HCT116 (cell line): ENCODE results near the gene GHRHR. TPM values are rescaled to one million over a fixed set of nuclear protein-coding genes. Genes with fewer than 3 reads are reported as not detected.

Experiments used
- ATAC-seq: fragments of 200-7000 bp; cut with Tn5 transposase; 2 replicates; pipeline ENCODE4 v1.9.1; 2020; ENCODE audit warnings: mild to moderate bottlenecking, moderate library complexity
- Bru-seq: library from RNA; stranded (reverse); fragments of 400-500 nt; gene quantifications from one replicate; lab custom pipeline; 2021; lab: Mats Ljungman, UMichigan
- BruChase-seq, 2 experiments: library from RNA; stranded (reverse); fragments of 400-500 nt; gene quantifications; one replicate each; lab custom pipeline; 2021; lab: Mats Ljungman, UMichigan
- BruUV-seq: library from RNA; stranded (reverse); fragments of 400-500 nt; replicated peaks from 2 replicates; lab custom pipeline; 2021; lab: Mats Ljungman, UMichigan
- CTCF ChIA-PET: fragments of 300-600 bp; sonication (Branson Sonifier 250); formaldehyde crosslinking; loops from one replicate; lab custom pipeline; 2021; ENCODE audit warnings: antibody characterized with exemption; lab: Charles Lee
- POLR2A ChIA-PET: fragments of 300-600, 350-600 bp; sonication (Branson Sonifier 250); formaldehyde crosslinking; loops from one replicate; lab custom pipeline; 2021; ENCODE audit warnings: antibody characterized with exemption; lab: Charles Lee
- RAD21 ChIA-PET, 2 experiments: fragments of 300-600 bp; sonication (Branson Sonifier 250); formaldehyde crosslinking; loops; one replicate each; lab custom pipeline; 2023; ENCODE audit warnings: low total read pairs in 2 of 2; ENCODE audit not compliant: uncharacterized antibody in 2 of 2, unreplicated experiment in 2 of 2, low non-redundant PET in 1 of 2; lab: Charles Lee
- DNase-seq: peaks from one replicate; pipeline ENCODE4 v3.0.0-alpha.2; 2010; ENCODE audit warnings: low read depth, low spot score
- H2AFZ ChIP-seq: fragments of 200-600 bp; shearing (Covaris generic), sonication (generic); 2 replicates; pipeline ENCODE4 v1.6.1; 2017; ENCODE audit warnings: low read depth, mixed run types, mixed read lengths, antibody characterized with exemption, low read length; ENCODE audit not compliant: poor library complexity, severe bottlenecking
- H3K27ac ChIP-seq: 2 replicates; pipeline ENCODE4 v1.5.1; 2012; ENCODE audit warnings: low read depth, low read length
- H3K27me3 ChIP-seq: fragments of 200-600 bp; sonication (generic); 2 replicates; pipeline ENCODE4 v1.6.1; 2016; ENCODE audit warnings: mixed run types, low read length, mixed read lengths; ENCODE audit not compliant: insufficient read depth
- H3K36me3 ChIP-seq, 2 experiments: fragments of 200-500 bp in 1 of 2; fragments of 200-600 bp in 1 of 2; sonication (Bioruptor generic) in 1 of 2; sonication (generic) in 1 of 2; 2 replicates each; pipeline versions ENCODE4 v1.5.1 to v1.6.1; 2014 to 2016; ENCODE audit warnings: low read length in 2 of 2, inconsistent platforms in 1 of 2, mixed read lengths in 1 of 2, mixed run types in 1 of 2; ENCODE audit not compliant: insufficient read depth in 2 of 2, control insufficient read depth in 1 of 2
- H3K4me1 ChIP-seq, 2 experiments: fragments of 200-600 bp in 1 of 2; sonication (generic) in 1 of 2; 2 replicates each; pipeline versions ENCODE4 v1.5.1 to v1.6.1; 2012 to 2017; ENCODE audit warnings: low read length in 2 of 2, inconsistent platforms in 1 of 2, mild to moderate bottlenecking in 1 of 2, mixed read lengths in 1 of 2, mixed run types in 1 of 2, moderate library complexity in 1 of 2; ENCODE audit not compliant: insufficient read depth in 2 of 2, control insufficient read depth in 1 of 2
- H3K4me2 ChIP-seq: fragments of 200-600 bp; sonication (generic); 2 replicates; pipeline ENCODE4 v1.6.1; 2017; ENCODE audit warnings: mixed run types, low read length, mixed read lengths
- H3K4me3 ChIP-seq, 2 experiments: fragments of 200-600 bp in 1 of 2; sonication (generic) in 1 of 2; replicated peaks in 1 of 2; 2 replicates each; pipeline ENCODE4 v1.5.1; 2011 to 2016; ENCODE audit warnings: low read length in 2 of 2, control low read depth in 1 of 2, low read depth in 1 of 2, mild to moderate bottlenecking in 1 of 2, mixed read lengths in 1 of 2, mixed run types in 1 of 2
- H3K79me2 ChIP-seq: fragments of 200-600 bp; sonication (generic); 2 replicates; pipeline ENCODE4 v1.6.1; 2017; ENCODE audit warnings: mild to moderate bottlenecking, mixed run types, low read length, moderate library complexity, mixed read lengths; ENCODE audit not compliant: insufficient read depth
- H3K9ac ChIP-seq: fragments of 200-600 bp; sonication (generic); 2 replicates; pipeline ENCODE4 v1.6.1; 2016; ENCODE audit warnings: low read length, mixed read lengths
- H3K9me2 ChIP-seq: fragments of 200-600 bp; sonication (generic), shearing (Covaris generic); 2 replicates; pipeline ENCODE4 v1.6.1; 2017; ENCODE audit warnings: mixed run types, mild to moderate bottlenecking, moderate library complexity; ENCODE audit not compliant: insufficient read depth
- H3K9me3 ChIP-seq, 2 experiments: fragments of 200-500 bp in 1 of 2; fragments of 200-600 bp in 1 of 2; sonication (Bioruptor generic) in 1 of 2; sonication (generic) in 1 of 2; 2 replicates each; pipeline ENCODE4 v1.6.1; 2014 to 2017; ENCODE audit warnings: low read length in 2 of 2, mixed read lengths in 2 of 2, inconsistent platforms in 1 of 2, low read depth in 1 of 2, mild to moderate bottlenecking in 1 of 2, mixed run types in 1 of 2, moderate library complexity in 1 of 2; ENCODE audit not compliant: control insufficient read depth in 1 of 2, insufficient read depth in 1 of 2
- H4K20me1 ChIP-seq: fragments of 200-600 bp; sonication (generic), shearing (Covaris generic); 2 replicates; pipeline ENCODE4 v1.6.1; 2017; ENCODE audit warnings: mixed run types, mild to moderate bottlenecking, moderate library complexity; ENCODE audit not compliant: insufficient read depth
- ATF3 ChIP-seq: IDR thresholded peaks from 2 replicates; pipeline ENCODE4 v1.6.1; 2012
- CTCF ChIP-seq, 3 experiments: fragments of 200-600 bp in 1 of 3; sonication (generic) in 1 of 3; IDR thresholded peaks in 2 of 3; conservative IDR thresholded peaks in 1 of 3; 2 replicates each; pipeline ENCODE4 v1.5.1; 2012 to 2017; ENCODE audit warnings: low read depth in 2 of 3, low read length in 2 of 3, antibody characterized with exemption in 1 of 3, borderline replicate concordance in 1 of 3, control low read depth in 1 of 3, mild to moderate bottlenecking in 1 of 3, mixed read lengths in 1 of 3, mixed run types in 1 of 3, moderate library complexity in 1 of 3; ENCODE audit not compliant: insufficient read depth in 1 of 3
- EGR1 ChIP-seq: IDR thresholded peaks from 2 replicates; pipeline ENCODE4 v1.6.1; 2012; ENCODE audit warnings: low read depth
- POLR2AphosphoS5 ChIP-seq: IDR thresholded peaks from 2 replicates; pipeline ENCODE4 v1.6.1; 2011; ENCODE audit warnings: mild to moderate bottlenecking, low read depth, low read length, moderate library complexity
- RAD21 ChIP-seq: IDR thresholded peaks from 2 replicates; pipeline ENCODE4 v1.6.1; 2012; ENCODE audit warnings: low read depth, mild to moderate bottlenecking
- REST ChIP-seq: IDR thresholded peaks from 2 replicates; pipeline ENCODE4 v1.6.1; 2012; ENCODE audit warnings: low read depth
- SP1 ChIP-seq: IDR thresholded peaks from 2 replicates; pipeline ENCODE4 v1.6.1; 2012; ENCODE audit warnings: low read depth
- intact Hi-C: fragments of 100-400 bp; cut with micrococcal nuclease; formaldehyde crosslinking; loops from 2 replicates; pipeline ENCODE4 v1.10.0; 2022
- long read RNA-seq: library from polyadenylated mRNA; unstranded; transcript quantifications from one replicate; pipeline ENCODE4 v2.0.0, GENCODE V29; 2021; ENCODE audit not compliant: unreplicated experiment
- polyA plus RNA-seq: library from polyadenylated mRNA; unstranded; fragments of >200 nt; gene quantifications from 2 replicates; pipeline ENCODE4 v1.2.1, GENCODE V29; 2012; ENCODE audit warnings: missing spikeins
- total RNA-seq: library from RNA; stranded (reverse); gene quantifications from one replicate; pipeline ENCODE4 v1.2.1, GENCODE V29; 2021; ENCODE audit not compliant: unreplicated experiment

The GHRHR gene
- total RNA-seq (not detected), Bru-seq, nascent RNA (percentile 4 among the genes with signal in this experiment), BruChase-seq, experiment 1, labeled RNA remaining after a 6-hour chase (not detected), BruChase-seq, experiment 2, labeled RNA remaining after a 2-hour chase (percentile 6 among the genes with signal in this experiment)
- 0.07 and 0.13 TPM in 2 replicates for polyA plus RNA-seq
- long read RNA-seq, result 0 reads

- no peaks in the 10 kb centered on the region for H3K79me2 ChIP-seq
- H3K27ac ChIP-seq, result no peak within 1 kb of the TSS
- H3K36me3 ChIP-seq, result no peaks in the 10 kb centered on the region
- no peak within 1 kb of the TSS for H3K9ac ChIP-seq
- intact Hi-C loops, result no loop called here
- ATAC-seq (no peak), DNase-seq (no peak)
- no peaks in the 10 kb centered on the region for H4K20me1 ChIP-seq
- CTCF ChIA-PET, result no interaction called here
- RAD21 ChIA-PET, result no interaction called here
- POLR2A ChIA-PET, result no interaction called here
- no peaks in the 10 kb centered on the region for H3K9me2 ChIP-seq
- H3K4me1 ChIP-seq, result no peaks in the 10 kb centered on the region
- no TSS peak for BruUV-seq
- no peak within 1 kb of the TSS for H3K4me3 ChIP-seq
- no peak within 1 kb of the TSS for H2AFZ ChIP-seq
- H3K4me2 ChIP-seq, result no peak within 1 kb of the TSS
- no peaks in the 10 kb centered on the region for H3K9me3 ChIP-seq
- TF ChIP-seq EGR1, result no peak
- no peak for TF ChIP-seq POLR2AphosphoS5
- peaks cover 20% of the 10 kb centered on the region; the same call in 1 of the 2 replicates for H3K27me3 ChIP-seq
These were observed at the start of gene GHRHR for GRCh38 chr7:30963842-30964241. Gene GHRHR (plus strand): TSS chr7:30963953. CDS start chr7:30964069, 116 bp downstream.

GRCh38 chr7:30914596-30914995 is 49.2 kb upstream of the GHRHR start:
- ChIA-PET CTCF (interaction anchor here (1.1 kb wide), 1 partner anchor 24 kb away, joined by 3 read pairs; no protein-coding TSS in a partner anchor), POLR2A (no interaction called here), RAD21 (no interaction called here)
- TF ChIP-seq SP1, result peak; percentile 33; the same call in 1 of the 2 replicates
- TF ChIP-seq RAD21, result no peak
- no peak for TF ChIP-seq ATF3
- TF ChIP-seq REST, result no peak
- no peak for TF ChIP-seq CTCF (IDR thresholded peaks at IDR 0.05 in 2 of 3, conservative IDR thresholded peaks at IDR 0.05 in 1 of 3; ENCODE audit: borderline replicate concordance in 1 of 3, insufficient read depth in 1 of 3, low read depth in 2 of 3, low read length in 2 of 3)
- no peaks in the 10 kb centered on the region for H3K9me3 ChIP-seq
- peak overlapping the region; percentile 7; the same call in 1 of the 2 replicates for H3K9ac ChIP-seq
- no peaks in the 10 kb centered on the region for H4K20me1 ChIP-seq
- no peaks in the 10 kb centered on the region for H3K27me3 ChIP-seq
- H3K9me2 ChIP-seq, result no peaks in the 10 kb centered on the region
- H3K4me3 ChIP-seq, result no peak overlapping the region
- H3K27ac ChIP-seq, result no peak overlapping the region
- no TSS peak for BruUV-seq
- DNase-seq, result peak; percentile 21
- intact Hi-C loops, result no loop called here
- H3K4me2 ChIP-seq, result peak overlapping the region; percentile 70
- H2AFZ ChIP-seq, result no peak overlapping the region
- no peaks in the 10 kb centered on the region for H3K36me3 ChIP-seq
- no peaks in the 10 kb centered on the region for H3K79me2 ChIP-seq
- peak; percentile 67 for ATAC-seq
- H3K4me1 ChIP-seq, result peaks cover 10 to 21% of the 10 kb centered on the region in 2 experiments
